Ishikawa (cell line): ENCODE results near the gene ZDHHC1.

ENCODE experiments used
- CEBPB ChIP-seq: IDR thresholded peaks from 2 replicates; pipeline ENCODE4 v1.6.1; 2012
- CREB1 ChIP-seq: IDR thresholded peaks from 2 replicates; pipeline ENCODE4 v1.6.1; 2012; ENCODE audit warnings: low read depth
- EGR1 ChIP-seq: IDR thresholded peaks from 2 replicates; pipeline ENCODE4 v1.6.1; 2012
- EP300 ChIP-seq: IDR thresholded peaks from 2 replicates; pipeline ENCODE4 v1.6.1; 2012; ENCODE audit warnings: borderline replicate concordance
- FOXM1 ChIP-seq: IDR thresholded peaks from 2 replicates; pipeline ENCODE4 v1.6.1; 2012; ENCODE audit warnings: low read depth, borderline replicate concordance
- MAX ChIP-seq: IDR thresholded peaks from 2 replicates; pipeline ENCODE4 v1.6.1; 2012
- NFIC ChIP-seq: IDR thresholded peaks from 2 replicates; pipeline ENCODE4 v1.6.1; 2012
- RAD21 ChIP-seq: IDR thresholded peaks from 2 replicates; pipeline ENCODE4 v1.6.1; 2012; ENCODE audit warnings: low read depth
- REST ChIP-seq: IDR thresholded peaks from 2 replicates; pipeline ENCODE4 v1.6.1; 2012; ENCODE audit warnings: low read depth, mild to moderate bottlenecking
- TAF1 ChIP-seq: IDR thresholded peaks from 2 replicates; pipeline ENCODE4 v1.6.1; 2012; ENCODE audit warnings: low read depth, mild to moderate bottlenecking
- TCF12 ChIP-seq: IDR thresholded peaks from 2 replicates; pipeline ENCODE4 v1.6.1; 2012; ENCODE audit warnings: low read depth
- TEAD4 ChIP-seq: IDR thresholded peaks from 2 replicates; pipeline ENCODE4 v1.6.1; 2012
- USF1 ChIP-seq: IDR thresholded peaks from 2 replicates; pipeline ENCODE4 v1.6.1; 2012
- YY1 ChIP-seq: IDR thresholded peaks from 2 replicates; pipeline ENCODE4 v1.6.1; 2012; ENCODE audit warnings: low read depth

GRCh38 chr16:67449336-67449735, 33.1 kb upstream of the ZDHHC1 start:
- no peak for TF ChIP-seq TCF12
- TF ChIP-seq RAD21: no peak
- TF ChIP-seq MAX: no peak
- TF ChIP-seq USF1: no peak
- no peak for TF ChIP-seq CREB1
- TF ChIP-seq EGR1: no peak
- TF ChIP-seq REST: no peak
- TF ChIP-seq YY1: no peak
- no peak for TF ChIP-seq CEBPB
- TF ChIP-seq TAF1: no peak
- TF ChIP-seq EP300: no peak
- TF ChIP-seq FOXM1: no peak
- no peak for TF ChIP-seq TEAD4
- no peak for TF ChIP-seq NFIC
